ENCODE measurements around the gene ZNF576.
"Not testable (repeated sequence)": the region's sequence is repeated elsewhere in the genome, so short reads cannot be mapped to it uniquely, and the experiment has no call there.

The ZNF576 gene

DNA sequence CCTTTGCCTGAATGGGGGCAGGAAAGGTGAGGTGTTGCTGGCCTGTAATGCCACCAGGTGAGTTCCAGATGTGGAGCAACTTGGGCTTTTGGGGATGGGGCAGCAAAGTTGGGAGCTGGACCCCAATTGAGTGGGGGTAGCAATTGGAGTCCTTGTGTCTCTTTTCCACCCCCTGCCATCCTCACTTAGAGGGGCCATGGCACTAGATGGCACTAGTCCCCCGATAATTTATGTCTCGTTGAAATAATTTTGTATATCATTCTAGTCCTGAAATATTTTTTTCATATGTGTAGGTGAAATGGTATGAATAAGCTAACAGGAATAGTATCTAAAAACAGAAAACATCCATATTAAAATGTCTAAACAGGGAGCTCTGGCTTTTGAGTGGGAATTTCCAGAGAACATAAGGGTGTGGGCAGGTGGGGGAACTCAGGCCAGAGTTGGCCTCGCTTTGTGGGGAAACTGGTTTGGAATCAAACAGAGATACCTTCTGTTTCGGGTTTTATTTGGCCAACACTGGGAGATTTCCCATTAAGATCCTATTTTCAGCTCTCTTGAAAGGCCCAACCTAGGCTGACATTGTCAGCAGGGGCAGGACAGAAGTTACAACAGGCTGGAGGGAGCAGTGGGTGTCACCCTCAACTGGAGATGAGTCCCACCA lies 3.4 kb downstream of the ZNF576 start:
- DNase-seq (ENCODE audit: low read depth in 2 of 2) = no peak

DNA sequence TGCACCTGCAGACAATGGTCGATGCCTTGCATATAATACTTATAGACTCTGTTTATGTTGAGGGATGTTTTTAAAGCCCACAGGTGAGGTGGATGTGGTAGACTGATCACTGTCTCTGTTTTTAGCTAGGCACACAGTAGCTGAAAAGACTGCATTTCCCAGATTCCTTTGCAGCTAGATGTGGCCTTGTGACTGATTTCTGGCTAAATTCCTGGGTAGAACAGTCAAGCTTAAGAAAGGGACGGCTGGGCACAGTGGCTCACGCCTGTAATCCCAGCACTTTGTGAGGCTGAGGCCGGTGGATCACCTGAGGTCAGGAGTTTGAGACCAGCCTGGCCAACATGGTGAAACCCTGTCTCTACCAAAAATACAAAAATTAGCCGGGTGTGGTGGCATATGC lies 3.9 kb downstream of the ZNF576 start:
- not testable (repeated sequence) for DNase-seq (ENCODE audit: low read depth in 2 of 2)

DNA sequence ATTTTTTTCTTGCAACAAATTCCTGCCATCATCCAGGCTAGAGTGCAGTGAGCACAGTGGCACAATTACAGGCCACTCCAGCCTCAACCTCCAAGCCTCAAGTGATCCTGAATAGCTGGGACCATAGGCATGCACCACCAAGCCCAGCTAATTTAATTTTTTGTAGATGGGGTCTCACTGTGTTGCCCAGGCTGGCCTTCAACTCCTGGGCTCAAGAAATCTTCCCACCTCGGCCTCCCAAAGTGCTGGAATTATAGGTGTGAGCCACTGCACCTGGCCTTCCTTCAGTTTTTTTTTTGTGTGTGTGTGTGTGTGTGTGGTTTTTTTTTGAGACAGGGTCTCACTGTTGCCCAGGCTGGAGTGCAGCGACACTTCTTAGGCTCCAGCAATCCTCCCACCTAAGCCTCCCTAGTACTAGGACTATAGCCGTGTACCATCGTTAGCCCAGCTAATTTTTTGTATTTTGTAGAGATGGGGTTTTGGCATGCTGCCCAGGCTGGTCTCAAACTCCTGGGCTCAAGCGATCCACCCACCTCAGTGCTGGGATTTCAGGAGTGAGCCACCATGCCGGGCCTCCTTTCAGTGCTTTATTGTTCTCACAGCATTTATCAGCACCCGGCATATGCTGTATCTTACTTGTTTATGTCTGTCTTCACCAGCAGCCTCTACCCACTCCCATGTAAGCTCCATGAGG lies 9.6 kb downstream of the ZNF576 start:
- DNase-seq (ENCODE audit: low read depth in 2 of 2) = no peak

DNA sequence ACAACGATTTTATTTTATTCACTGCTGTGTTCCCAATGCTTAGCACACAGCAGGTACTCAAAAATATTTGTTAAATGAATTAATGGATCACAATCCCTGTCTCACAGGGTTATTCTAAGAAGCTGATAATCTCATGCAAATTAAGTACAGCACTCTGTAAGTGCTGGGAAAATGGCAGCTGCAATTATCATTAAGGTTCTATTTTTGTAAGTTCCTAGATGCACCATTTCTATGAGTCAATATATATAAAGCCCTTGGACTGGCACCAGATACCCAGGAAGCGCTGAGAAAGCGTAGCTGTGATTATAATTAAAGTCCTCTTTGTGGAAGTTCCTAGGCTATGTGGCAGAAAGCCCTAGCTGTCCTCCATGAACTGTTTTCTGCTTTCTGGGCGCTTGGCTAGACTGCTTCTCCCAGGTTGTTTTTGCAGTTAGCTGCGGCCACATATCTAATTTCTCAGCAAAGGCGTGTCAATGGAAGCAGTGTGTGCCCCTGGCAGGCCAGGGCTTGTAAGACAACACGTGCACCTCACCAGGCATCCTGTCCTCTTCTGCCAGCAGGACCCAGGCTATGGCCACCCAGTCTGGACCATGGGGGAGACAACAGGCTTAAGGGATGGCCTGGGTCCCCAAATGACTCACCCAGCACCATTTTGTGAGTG lies 10.3 kb downstream of the ZNF576 start:
- no peak for DNase-seq (ENCODE audit: low read depth in 2 of 2)

DNA sequence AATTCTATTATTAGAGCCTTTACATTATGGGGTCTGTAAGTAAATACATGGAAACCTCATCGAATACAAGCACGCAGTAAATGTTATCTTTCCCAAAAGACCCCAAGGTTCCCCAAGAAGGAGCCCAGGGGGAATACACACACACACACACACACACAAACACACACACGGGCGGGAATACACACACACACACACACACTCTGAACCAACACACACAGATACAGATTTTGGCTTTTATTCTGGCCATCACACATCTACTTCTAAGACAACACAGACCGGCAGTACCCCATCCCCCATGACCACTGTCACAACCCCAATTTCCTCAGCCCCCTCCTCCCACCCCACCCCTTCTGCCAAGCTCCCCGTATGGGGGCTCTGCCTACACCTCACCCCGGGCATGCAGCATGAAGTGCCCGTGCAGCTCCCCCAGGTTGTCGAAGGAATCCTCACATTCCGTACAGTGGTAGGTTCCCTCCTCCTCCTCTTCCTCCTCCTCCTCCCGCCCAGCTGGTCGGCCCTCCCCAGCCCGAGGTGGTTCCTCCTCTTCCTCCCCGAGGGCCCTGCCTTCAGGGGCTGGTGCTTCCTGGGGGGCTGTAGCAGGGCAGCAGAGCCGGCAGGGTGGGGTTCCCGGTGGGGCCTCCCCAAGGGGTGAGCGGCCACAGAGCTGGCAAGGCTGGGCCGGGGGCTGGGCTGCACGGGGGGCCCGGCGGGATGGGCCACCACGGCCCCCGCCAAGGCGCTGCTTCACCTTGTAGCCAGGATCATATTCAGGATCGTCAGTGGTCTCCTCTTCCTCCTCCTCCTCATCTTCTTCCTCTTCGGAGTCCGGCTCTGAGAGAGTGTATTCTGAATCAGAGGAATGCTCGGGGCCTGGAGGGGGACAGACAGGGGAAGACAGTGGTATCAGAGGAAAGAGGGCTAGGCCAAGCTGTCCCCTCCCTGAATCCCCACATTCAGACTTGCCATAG lies 11.1 kb downstream of the ZNF576 start:
- no peak for DNase-seq (ENCODE audit: low read depth in 2 of 2)

DNA sequence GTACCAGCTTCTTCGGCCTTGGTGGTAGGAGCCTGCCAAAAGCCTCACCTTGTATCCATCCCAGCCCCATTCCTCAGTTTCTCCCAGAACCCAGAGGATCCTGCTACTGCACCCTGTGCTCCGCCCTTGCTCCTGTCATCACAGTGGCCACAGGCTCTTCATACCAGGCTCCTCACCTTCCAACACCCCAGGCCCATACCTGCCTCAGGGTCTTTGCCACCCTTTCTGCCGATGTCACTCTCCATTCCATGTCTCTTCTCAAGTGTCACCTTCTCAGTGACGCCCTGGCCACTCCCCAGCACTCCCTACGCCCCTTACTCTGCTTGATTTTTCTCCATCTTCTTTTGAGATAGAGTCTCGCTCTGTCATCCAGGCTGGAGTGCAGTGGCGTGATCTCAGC lies 13.5 kb downstream of the ZNF576 start:
- DNase-seq (ENCODE audit: low read depth in 2 of 2) = no peak

DNA sequence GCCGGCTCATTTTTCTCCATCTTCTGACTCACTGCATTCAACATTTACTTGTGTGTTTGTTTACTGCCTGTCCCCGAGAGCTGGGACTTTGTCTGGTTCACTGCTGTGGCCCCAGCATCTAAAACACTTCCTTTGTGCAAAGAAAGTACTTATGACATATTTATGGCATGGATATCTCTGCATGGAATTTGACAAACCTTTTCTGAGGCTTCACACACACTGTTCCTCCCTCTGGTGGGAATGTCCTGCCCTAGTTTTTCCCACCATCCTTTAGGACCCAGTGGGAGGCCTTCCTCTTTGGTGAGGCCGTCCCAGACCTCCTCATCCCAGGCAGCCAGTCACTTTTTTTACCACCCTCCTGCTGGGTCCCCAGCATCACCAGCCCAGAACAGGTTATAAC lies 14.1 kb downstream of the ZNF576 start:
- DNase-seq (ENCODE audit: low read depth in 2 of 2) = no peak

DNA sequence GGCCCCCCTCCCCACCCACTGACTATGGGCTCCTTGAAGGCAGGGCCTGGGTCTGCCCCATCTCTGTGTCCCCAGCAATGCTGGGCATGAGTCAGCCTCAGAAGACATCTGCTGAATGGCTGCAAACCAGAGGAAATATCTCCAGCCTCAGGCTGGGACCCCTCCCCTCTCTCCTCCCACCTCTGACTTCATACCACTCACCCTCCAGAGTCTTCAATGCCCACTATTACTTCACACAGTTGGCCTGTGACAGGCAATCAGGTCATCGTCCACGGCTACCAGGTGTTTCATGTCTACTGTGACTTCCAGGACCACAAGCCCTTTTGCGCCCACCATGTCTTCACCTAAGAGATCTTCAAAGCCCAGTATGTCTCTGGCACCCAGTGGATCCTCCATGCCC lies 15.4 kb downstream of the ZNF576 start, which contains the start of gene SRRM5:
Gene SRRM5, plus strand, starts transcription at position 301 of the 400 bp plus-strand sequence. Its CDS starts 34 bp downstream, at position 335.
- DNase-seq (ENCODE audit: low read depth in 2 of 2) = no peak

DNA sequence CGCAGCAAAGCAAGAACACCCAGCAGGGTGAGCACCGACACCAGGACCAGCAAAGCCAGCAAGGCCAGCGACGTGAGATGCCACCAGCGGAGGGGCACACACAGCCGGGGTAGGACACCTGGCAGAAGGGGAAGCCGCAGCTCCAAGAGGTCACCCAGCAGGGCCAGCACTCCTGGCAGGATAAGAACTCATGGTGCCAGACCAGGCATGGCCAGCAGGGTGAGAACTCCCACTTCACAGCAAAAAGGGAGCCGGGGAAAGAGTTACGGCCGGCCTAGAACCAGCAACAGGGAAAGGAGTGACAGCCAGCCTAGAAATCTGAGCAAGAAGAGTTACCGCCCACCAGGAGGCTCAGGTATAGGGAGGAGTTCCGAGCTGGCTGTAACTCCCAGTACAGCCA lies 16.0 kb downstream of the ZNF576 start:
- DNase-seq (ENCODE audit: low read depth in 2 of 2) = no peak

DNA sequence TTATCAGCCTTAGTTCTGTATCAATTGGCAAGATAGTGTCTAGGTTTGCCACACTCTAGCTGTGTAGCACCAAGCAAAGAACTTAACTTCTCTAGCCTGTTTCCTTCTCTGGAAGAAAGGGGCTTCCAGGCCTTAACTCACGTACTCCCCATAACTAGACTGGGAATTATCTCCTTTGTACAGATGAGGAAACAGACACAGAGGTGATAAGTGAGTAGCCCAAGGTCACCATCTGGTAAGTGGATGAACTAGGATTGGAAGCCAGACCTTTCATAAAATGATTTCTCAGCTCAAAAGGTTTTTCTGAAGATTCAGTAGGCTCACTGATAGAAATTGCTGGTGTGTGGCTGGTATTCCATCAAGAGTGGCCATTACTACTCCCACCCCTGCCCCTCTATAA lies 19.9 kb downstream of the ZNF576 start:
- DNase-seq (ENCODE audit: low read depth in 2 of 2) = no peak

DNA sequence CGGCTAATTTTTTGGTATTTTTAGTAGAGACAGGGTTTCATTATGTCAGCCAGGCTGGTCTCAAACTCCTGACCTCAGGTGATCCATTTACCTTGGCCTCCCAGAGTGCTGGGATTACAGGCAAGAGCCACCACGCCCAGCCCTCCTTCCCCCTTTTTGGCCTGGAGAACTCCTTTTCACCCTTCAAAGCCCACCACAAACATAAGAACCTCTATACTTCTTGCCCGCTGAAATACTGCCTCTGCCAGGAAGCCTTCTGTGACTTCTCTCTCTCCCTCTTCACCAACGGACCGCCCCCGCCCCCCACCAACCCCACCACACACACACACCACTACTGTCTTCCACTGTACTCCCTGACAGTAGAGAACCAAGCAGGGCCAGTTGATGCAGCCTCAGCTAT lies 20.6 kb downstream of the ZNF576 start:
- DNase-seq (ENCODE audit: low read depth in 2 of 2) = no peak

DNA sequence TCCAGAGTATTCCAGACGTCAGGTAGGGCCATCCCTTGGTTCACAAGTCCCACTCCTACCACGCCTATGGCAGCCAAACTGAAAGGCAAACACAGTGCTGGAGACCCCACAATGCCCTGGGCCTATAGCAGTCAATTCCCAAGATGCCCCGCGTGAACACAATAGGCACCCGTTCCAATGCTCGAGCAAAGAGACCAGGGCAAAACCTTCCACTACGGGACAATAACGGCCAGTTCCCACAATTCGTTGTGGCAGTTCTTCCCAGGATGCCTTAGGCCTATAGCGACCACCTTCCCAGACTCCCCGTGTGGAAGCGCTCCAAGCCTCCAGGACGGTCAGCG lies 22.5 kb downstream of the ZNF576 start:
- DNase-seq (ENCODE audit: low read depth in 2 of 2) = peak; percentile 16 to 17

DNA sequence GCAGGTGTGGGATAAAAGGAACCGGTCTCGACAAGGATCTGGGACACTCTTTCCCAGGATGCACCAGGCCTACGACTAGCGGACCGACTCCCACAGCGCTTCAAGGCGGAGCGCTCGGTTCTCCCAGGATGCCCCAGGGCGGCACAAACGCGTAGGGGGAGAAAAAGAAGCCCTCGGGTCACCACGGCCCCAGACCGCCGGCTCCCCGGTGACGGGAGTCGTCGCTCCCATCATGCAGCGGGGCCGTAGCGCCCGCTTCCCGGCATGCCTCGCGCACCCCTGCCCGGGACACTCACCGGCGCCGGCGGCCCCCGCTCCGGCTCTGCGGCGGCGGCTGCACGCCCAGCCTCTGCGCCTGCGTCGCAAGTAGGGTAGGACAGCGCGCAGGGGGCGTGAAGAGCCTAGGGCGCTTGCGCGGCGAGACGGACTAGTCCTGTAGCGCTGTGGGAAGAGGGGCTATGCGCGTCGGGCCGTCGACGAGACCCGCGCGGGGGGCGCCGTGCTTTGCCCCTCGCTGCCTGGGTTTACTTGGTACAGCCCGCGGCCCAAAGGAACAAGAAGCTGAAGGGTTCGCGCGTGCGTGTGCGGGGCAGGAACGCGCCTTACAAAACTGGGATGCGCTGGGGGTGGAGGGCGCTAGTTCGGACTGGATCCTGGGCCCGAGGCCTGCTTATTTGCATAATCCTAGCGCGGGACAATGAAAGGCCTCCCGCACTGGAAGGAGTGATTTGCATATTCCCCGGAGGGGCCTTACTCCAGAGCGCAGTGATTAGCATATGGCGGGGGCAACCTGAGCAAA lies 23.1 kb downstream of the ZNF576 start, which contains the start of gene ZNF428:
Gene ZNF428, minus strand, starts transcription at position 368 of the 799 bp plus-strand sequence. CDS start 5,325 bp downstream, outside the sequence.
- peak; percentile 74 to 89 for DNase-seq (ENCODE audit: low read depth in 2 of 2)

DNA sequence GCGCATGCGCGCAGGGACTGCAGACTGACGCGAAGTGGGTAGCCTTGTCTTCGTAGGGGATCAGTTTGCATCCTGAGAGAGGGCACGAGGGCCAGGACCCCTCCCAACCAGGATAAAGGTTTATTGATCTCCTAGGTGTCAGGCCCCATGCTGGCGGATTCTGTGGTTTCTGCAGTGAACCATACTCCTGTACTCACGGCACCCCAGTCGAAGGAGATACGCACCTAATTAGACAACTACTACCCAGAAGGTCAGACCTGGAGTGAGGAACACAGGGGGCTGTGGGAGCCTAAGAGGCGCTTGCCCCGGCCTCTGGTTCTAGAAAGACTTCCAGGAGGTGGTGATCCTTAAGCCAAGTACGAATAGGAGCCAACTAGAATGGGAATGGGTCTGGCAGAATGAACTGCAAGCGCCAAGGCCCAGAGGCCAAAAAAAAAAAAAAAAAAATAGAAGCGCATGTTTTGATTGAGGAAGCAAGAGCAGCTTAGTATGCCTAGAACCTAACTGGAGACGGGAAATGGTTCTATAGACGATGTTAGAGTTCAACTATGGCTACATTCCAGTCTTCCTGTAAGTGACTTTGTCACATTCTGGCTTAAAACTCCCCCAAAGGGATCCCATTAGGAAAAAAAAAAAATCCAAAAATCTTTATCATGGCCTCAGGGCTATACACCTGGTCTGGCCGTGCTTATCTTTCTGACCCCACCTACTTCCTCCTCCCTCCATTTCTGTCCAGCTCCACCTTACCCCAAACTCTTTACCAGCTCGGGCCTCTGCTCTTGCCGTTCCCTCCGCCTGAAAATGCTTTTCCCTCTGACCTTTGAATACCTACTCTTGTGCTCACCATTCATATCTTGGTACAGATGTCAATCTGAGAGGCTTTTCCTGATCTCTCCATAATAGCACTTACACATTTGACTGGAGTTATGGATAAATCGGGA lies 23.9 kb downstream of the ZNF576 start:
- peak; percentile 77 to 80 for DNase-seq (ENCODE audit: low read depth in 2 of 2)

DNA sequence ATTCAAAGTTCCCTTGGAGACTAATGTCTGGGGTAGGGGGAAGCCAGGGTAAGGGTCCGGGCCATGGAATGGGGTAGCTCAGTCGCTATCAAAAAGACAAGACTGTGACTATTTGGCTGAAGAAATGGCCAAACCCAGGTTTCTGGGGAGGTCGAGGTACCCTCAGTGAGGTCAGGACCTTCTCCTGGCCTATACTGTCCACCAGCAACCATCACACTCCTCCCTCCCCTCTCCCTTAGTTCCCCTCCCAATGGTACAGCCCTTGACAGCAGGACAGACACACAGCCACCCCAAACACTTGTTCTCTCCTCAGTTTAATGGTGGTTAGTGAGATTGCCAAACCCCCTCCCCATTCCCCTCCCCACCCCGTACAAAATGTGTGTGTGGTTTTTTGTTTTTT lies 25.7 kb downstream of the ZNF576 start:
- DNase-seq (ENCODE audit: low read depth in 2 of 2) = no peak

DNA sequence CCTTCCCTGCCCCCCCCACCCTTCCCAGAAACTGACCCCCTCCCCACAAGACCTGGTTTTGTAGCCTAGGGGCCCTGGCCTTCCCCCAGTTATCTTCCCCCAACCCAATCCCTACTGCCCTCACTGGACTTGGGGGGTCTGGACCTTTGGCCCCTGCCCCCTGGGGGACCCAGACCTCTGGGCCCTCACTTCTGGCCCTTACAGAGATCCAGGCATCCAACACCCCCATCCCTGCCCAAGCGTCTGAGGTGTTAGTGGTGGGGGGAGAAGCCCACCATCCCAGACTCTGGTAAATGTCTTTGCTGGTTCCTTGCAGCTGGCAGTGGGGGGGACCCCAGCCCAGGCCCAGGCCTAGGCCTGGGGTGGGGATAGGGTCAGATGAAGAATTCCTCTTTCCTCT lies 26.6 kb downstream of the ZNF576 start:
- no peak for DNase-seq (ENCODE audit: low read depth in 2 of 2)

DNA sequence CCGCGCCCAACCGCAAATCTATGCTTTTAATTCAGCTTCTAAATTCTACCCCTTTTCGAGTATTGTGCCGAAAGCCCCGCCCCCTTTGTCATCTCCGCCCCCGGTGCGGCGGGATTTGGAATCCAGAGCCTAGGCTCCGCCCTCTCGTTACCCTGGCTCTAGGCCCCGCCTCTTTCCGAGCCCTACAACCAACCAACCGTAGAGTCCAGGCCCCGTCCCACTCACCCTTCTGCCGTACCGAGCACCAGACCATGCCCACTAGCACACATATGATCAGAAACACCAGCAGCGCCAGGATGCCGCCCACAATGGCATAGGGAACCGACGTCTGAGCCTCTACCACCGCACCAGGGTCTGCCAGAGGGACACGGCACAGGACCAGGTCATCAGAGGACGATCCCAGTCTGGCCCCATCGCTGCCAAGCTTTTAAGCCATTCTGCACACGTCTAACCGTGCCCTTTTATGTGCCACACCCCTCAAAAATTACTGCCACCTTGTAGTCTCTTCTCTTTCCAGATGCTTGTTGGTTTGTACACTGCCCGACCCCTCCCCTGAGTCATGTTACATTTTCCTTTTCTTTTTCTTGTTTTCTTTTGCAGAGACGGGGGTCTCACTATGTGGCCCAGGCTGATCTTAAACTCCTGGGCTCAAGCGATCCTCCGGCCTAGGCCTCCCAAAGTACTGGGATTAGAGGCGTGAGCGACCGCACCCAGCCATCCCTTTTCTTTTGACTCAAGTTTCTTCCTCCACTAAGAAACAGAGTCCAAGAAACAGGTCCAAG lies 27.7 kb downstream of the ZNF576 start:
- no peak for DNase-seq (ENCODE audit: low read depth in 2 of 2)

DNA sequence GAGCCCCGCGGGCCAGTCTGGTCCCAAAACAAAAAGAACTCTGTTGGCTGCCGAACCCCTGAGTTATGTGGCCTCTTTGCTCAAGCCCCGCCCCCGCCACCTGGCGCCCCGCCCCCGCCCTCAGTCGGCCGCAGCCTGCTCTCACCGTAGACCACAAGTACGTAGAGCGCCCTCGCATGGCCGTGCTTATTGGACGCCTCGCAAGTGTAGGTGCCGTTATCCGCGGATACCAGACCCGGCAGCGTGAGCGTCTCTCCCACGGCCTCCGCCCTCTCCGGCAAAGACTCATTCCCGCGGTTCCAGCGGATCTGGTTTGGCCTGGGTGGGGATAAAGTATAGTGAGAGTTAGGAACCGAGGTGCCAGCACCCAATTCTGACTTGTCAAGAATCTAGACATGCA lies 28.5 kb downstream of the ZNF576 start:
- DNase-seq (ENCODE audit: low read depth in 2 of 2) = peak; percentile 74 to 77
